WERI-Rb-1 (cell line): Measurements from ENCODE around the gene MAGEA1.

Experiments used
- DNase-seq: peaks from one replicate; pipeline ENCODE4 v3.0.0-alpha.2; 2020
- H3K27ac ChIP-seq: fragments of 250-450 bp; sonication (Bioruptor Pico); 2 replicates; pipeline ENCODE4 v1.5.1; 2020; ENCODE audit warnings: mild to moderate bottlenecking, moderate library complexity
- H3K27me3 ChIP-seq: fragments of 250-450 bp; sonication (Bioruptor Pico); 2 replicates; pipeline ENCODE4 v1.5.1; 2021; ENCODE audit warnings: mild to moderate bottlenecking, low read depth, moderate library complexity; ENCODE audit not compliant: insufficient read depth, severe bottlenecking
- H3K36me3 ChIP-seq: fragments of 250-450 bp; sonication (Bioruptor Pico); 2 replicates; pipeline ENCODE4 v1.5.1; 2020; ENCODE audit warnings: mild to moderate bottlenecking, moderate library complexity
- H3K4me3 ChIP-seq: 2 replicates; pipeline ENCODE4 v1.5.1; 2011; ENCODE audit warnings: low read depth, mild to moderate bottlenecking, control low read depth, low read length
- H3K9me3 ChIP-seq: fragments of 250-450 bp; sonication (Bioruptor Pico); 2 replicates; pipeline ENCODE4 v1.5.1; 2021; ENCODE audit warnings: mild to moderate bottlenecking, moderate library complexity; ENCODE audit not compliant: severe bottlenecking
- CTCF ChIP-seq: IDR thresholded peaks from 2 replicates; pipeline ENCODE4 v1.5.1; 2011; ENCODE audit warnings: low read depth, mild to moderate bottlenecking, control low read depth, inconsistent platforms, low read length

The MAGEA1 gene

GRCh38 chrX:153206425-153207046 is 27.5 kb downstream of the MAGEA1 start:
- no peak for DNase-seq
- Histone ChIP-seq H3K27me3 (peaks cover 99% of the 10 kb centered on the region), H3K36me3 (no peaks in the 10 kb centered on the region), H3K9me3 (peaks cover 3% of the 10 kb centered on the region), H3K4me3 (no peak overlapping the region), H3K27ac (no peak overlapping the region)
- TF ChIP-seq CTCF: no peak

GRCh38 chrX:153209347-153209746 is 30.3 kb downstream of the MAGEA1 start:
- peaks cover 4% of the 10 kb centered on the region for H3K9me3 ChIP-seq
- H3K36me3 ChIP-seq: no peaks in the 10 kb centered on the region
- no peak overlapping the region for H3K27ac ChIP-seq
- DNase-seq: no peak
- H3K27me3 ChIP-seq: peaks cover 94% of the 10 kb centered on the region
- H3K4me3 ChIP-seq: no peak overlapping the region
- TF ChIP-seq CTCF: no peak

GRCh38 chrX:153214934-153215333 is 35.9 kb downstream of the MAGEA1 start:
- no peaks in the 10 kb centered on the region for H3K36me3 ChIP-seq
- H3K27ac ChIP-seq: no peak overlapping the region
- no peak for TF ChIP-seq CTCF
- H3K27me3 ChIP-seq: peaks cover 94% of the 10 kb centered on the region
- H3K9me3 ChIP-seq: peaks cover 4% of the 10 kb centered on the region
- H3K4me3 ChIP-seq: no peak overlapping the region
- no peak for DNase-seq

- DNase-seq: no peak
- no peaks in the 10 kb centered on the region for H3K9me3 ChIP-seq
Observed at GRCh38 chrX:153216926-153217325, 37.8 kb downstream of the MAGEA1 start.

GRCh38 chrX:153225438-153226098 is 46.5 kb downstream of the MAGEA1 start:
- no peaks in the 10 kb centered on the region for H3K9me3 ChIP-seq
- H3K27me3 ChIP-seq: peaks cover 86% of the 10 kb centered on the region
- H3K27ac ChIP-seq: no peak overlapping the region
- no peak overlapping the region for H3K4me3 ChIP-seq
- TF ChIP-seq CTCF: no peak
- no peaks in the 10 kb centered on the region for H3K36me3 ChIP-seq
- no peak for DNase-seq

More at GRCh38 chrX:153216926-153217325, 37.8 kb downstream of the MAGEA1 start:
- H3K27me3 ChIP-seq: peaks cover 98% of the 10 kb centered on the region
- no peak overlapping the region for H3K4me3 ChIP-seq
- no peak for TF ChIP-seq CTCF
- no peaks in the 10 kb centered on the region for H3K36me3 ChIP-seq
- no peak overlapping the region for H3K27ac ChIP-seq
